Measurements from ENCODE around the gene KIAA1143.

DNA sequence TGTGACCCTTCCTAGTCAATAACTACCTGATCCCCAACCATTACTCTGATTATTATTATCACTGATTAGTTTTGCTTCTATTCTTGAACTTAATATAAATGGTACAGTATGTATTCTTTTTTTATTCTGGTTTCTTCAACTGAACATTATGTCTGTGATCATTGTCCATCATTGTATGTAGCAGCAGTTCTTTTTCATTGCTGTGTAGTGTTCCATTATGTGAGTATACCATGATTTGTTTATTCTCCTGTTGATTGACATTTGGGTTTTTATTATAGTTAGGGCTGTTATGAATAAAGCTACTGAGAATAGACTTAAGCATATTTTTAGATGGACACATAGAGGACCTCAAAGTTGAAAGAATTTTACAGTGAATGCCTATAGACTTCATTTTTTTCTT lies 2.8 kb upstream of the KIAA1143 start:
- TF ChIP-seq, protein P1, sequence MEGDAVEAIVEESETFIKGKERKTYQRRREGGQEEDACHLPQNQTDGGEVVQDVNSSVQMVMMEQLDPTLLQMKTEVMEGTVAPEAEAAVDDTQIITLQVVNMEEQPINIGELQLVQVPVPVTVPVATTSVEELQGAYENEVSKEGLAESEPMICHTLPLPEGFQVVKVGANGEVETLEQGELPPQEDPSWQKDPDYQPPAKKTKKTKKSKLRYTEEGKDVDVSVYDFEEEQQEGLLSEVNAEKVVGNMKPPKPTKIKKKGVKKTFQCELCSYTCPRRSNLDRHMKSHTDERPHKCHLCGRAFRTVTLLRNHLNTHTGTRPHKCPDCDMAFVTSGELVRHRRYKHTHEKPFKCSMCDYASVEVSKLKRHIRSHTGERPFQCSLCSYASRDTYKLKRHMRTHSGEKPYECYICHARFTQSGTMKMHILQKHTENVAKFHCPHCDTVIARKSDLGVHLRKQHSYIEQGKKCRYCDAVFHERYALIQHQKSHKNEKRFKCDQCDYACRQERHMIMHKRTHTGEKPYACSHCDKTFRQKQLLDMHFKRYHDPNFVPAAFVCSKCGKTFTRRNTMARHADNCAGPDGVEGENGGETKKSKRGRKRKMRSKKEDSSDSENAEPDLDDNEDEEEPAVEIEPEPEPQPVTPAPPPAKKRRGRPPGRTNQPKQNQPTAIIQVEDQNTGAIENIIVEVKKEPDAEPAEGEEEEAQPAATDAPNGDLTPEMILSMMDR (IDR thresholded peaks at IDR 0.05), result no peak
- TF ChIP-seq, protein P2, sequence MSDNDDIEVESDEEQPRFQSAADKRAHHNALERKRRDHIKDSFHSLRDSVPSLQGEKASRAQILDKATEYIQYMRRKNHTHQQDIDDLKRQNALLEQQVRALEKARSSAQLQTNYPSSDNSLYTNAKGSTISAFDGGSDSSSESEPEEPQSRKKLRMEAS (IDR thresholded peaks at IDR 0.05; ENCODE audit: low read depth), result no peak
- no peak for TF ChIP-seq EP300 (IDR thresholded peaks at IDR 0.05; ENCODE audit: borderline replicate concordance in 1 of 2, low read depth in 1 of 2, low read length in 1 of 2)
- TF ChIP-seq NRF1 (IDR thresholded peaks at IDR 0.05; ENCODE audit: low read depth, low read length), result no peak
- TF ChIP-seq RAD21 (IDR thresholded peaks at IDR 0.05; ENCODE audit: low read length), result no peak
- TF ChIP-seq POLR2AphosphoS5 (IDR thresholded peaks at IDR 0.05; ENCODE audit: low read depth, low read length), result no peak
- TF ChIP-seq, protein P3, sequence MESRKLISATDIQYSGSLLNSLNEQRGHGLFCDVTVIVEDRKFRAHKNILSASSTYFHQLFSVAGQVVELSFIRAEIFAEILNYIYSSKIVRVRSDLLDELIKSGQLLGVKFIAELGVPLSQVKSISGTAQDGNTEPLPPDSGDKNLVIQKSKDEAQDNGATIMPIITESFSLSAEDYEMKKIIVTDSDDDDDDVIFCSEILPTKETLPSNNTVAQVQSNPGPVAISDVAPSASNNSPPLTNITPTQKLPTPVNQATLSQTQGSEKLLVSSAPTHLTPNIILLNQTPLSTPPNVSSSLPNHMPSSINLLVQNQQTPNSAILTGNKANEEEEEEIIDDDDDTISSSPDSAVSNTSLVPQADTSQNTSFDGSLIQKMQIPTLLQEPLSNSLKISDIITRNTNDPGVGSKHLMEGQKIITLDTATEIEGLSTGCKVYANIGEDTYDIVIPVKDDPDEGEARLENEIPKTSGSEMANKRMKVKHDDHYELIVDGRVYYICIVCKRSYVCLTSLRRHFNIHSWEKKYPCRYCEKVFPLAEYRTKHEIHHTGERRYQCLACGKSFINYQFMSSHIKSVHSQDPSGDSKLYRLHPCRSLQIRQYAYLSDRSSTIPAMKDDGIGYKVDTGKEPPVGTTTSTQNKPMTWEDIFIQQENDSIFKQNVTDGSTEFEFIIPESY (IDR thresholded peaks at IDR 0.05; ENCODE audit: borderline replicate concordance, low read depth), result no peak
- TF ChIP-seq TCF12 (IDR thresholded peaks at IDR 0.05), result no peak
- no peak for TF ChIP-seq EZH2phosphoT487 (IDR thresholded peaks at IDR 0.05; ENCODE audit: borderline replicate concordance, low read depth)
- TF ChIP-seq, protein P4, sequence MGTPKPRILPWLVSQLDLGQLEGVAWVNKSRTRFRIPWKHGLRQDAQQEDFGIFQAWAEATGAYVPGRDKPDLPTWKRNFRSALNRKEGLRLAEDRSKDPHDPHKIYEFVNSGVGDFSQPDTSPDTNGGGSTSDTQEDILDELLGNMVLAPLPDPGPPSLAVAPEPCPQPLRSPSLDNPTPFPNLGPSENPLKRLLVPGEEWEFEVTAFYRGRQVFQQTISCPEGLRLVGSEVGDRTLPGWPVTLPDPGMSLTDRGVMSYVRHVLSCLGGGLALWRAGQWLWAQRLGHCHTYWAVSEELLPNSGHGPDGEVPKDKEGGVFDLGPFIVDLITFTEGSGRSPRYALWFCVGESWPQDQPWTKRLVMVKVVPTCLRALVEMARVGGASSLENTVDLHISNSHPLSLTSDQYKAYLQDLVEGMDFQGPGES (IDR thresholded peaks at IDR 0.05; ENCODE audit: low read depth, low read length), result no peak

All from SK-N-SH (cell line).